ENCODE measurements around the gene DHRS9. TPM values are rescaled to one million over a fixed set of nuclear protein-coding genes. Genes with fewer than 3 reads are reported as not detected.

The DHRS9 gene
- total RNA-seq, 1 donor from 2014 or later = 2.3 TPM

- Mint-ChIP-seq H3K27ac (no peak overlapping the region), H3K36me3 (ENCODE audit: low read depth) (no peaks in the 10 kb centered on the region), H3K9me3 (peaks cover 3% of the 10 kb centered on the region), H3K27me3 (ENCODE audit: insufficient read depth) (no peaks in the 10 kb centered on the region), H3K4me1 (ENCODE audit: low read depth) (peaks cover 12% of the 10 kb centered on the region), H3K4me3 (no peak overlapping the region)
- no peak for DNase-seq (ENCODE audit: low spot score)
- intact Hi-C loops (cut with micrococcal nuclease) = no loop called here
Measured at GRCh38 chr2:169091256-169091655, 21.9 kb downstream of the DHRS9 start.

- H3K36me3 Mint-ChIP-seq (ENCODE audit: low read depth) = no peaks in the 10 kb centered on the region
- H3K27me3 Mint-ChIP-seq (ENCODE audit: insufficient read depth) = no peaks in the 10 kb centered on the region
- no peak overlapping the region for H3K4me3 Mint-ChIP-seq
- no peak overlapping the region for H3K27ac Mint-ChIP-seq
- intact Hi-C loops (cut with micrococcal nuclease) = no loop called here
- H3K9me3 Mint-ChIP-seq = no peaks in the 10 kb centered on the region
- no peak for DNase-seq (ENCODE audit: low spot score)
- peaks cover 16% of the 10 kb centered on the region for H3K4me1 Mint-ChIP-seq (ENCODE audit: low read depth)
Measured at GRCh38 chr2:169091761-169092519, 22.6 kb downstream of the DHRS9 start.

- Mint-ChIP-seq H3K9me3 (no peaks in the 10 kb centered on the region), H3K4me1 (ENCODE audit: low read depth) (peaks cover 16% of the 10 kb centered on the region), H3K27ac (no peak overlapping the region), H3K4me3 (no peak overlapping the region), H3K27me3 (ENCODE audit: insufficient read depth) (peaks cover 6% of the 10 kb centered on the region), H3K36me3 (ENCODE audit: low read depth) (no peaks in the 10 kb centered on the region)
- no peak for DNase-seq (ENCODE audit: low spot score)
- intact Hi-C loops (cut with micrococcal nuclease) = no loop called here
Measured at GRCh38 chr2:169093535-169093934, 24.2 kb downstream of the DHRS9 start.

- H3K36me3 Mint-ChIP-seq (ENCODE audit: low read depth) = no peaks in the 10 kb centered on the region
- no peak for DNase-seq (ENCODE audit: low spot score)
- intact Hi-C loops (cut with micrococcal nuclease) = loop anchor here (2.0 kb wide), 1 partner anchor 22 kb away; no protein-coding TSS in a partner anchor
- H3K27ac Mint-ChIP-seq = no peak overlapping the region
- H3K9me3 Mint-ChIP-seq = no peaks in the 10 kb centered on the region
- no peak overlapping the region for H3K4me3 Mint-ChIP-seq
- peaks cover 16% of the 10 kb centered on the region for H3K4me1 Mint-ChIP-seq (ENCODE audit: low read depth)
- H3K27me3 Mint-ChIP-seq (ENCODE audit: insufficient read depth) = peaks cover 7% of the 10 kb centered on the region
Measured at GRCh38 chr2:169094676-169095075, 25.3 kb downstream of the DHRS9 start.

GRCh38 chr2:169095621-169096105, 26.3 kb downstream of the DHRS9 start:
- DNase-seq (ENCODE audit: low spot score) = no peak
- Mint-ChIP-seq H3K9me3 (no peaks in the 10 kb centered on the region), H3K4me3 (peak overlapping the region; percentile 4), H3K4me1 (ENCODE audit: low read depth) (peaks cover 16% of the 10 kb centered on the region), H3K36me3 (ENCODE audit: low read depth) (no peaks in the 10 kb centered on the region), H3K27me3 (ENCODE audit: insufficient read depth) (peaks cover 7% of the 10 kb centered on the region), H3K27ac (no peak overlapping the region)
- intact Hi-C loops (cut with micrococcal nuclease) = loop anchor here (2.0 kb wide), 1 partner anchor 23 kb away; no protein-coding TSS in a partner anchor

- Mint-ChIP-seq H3K27ac (no peak overlapping the region), H3K4me1 (ENCODE audit: low read depth) (peaks cover 67% of the 10 kb centered on the region), H3K27me3 (ENCODE audit: insufficient read depth) (peaks cover 2% of the 10 kb centered on the region), H3K9me3 (no peaks in the 10 kb centered on the region), H3K36me3 (ENCODE audit: low read depth) (peaks cover 10% of the 10 kb centered on the region), H3K4me3 (no peak overlapping the region)
- no peak for DNase-seq (ENCODE audit: low spot score)
- intact Hi-C loops (cut with micrococcal nuclease) = loop anchor here (5.0 kb wide), 4 partner anchors 33 to 717 kb away; partner anchors contain the start of genes LRP2 and METTL5
Measured at GRCh38 chr2:169104848-169105247, 35.5 kb downstream of the DHRS9 start.

- intact Hi-C loops (cut with micrococcal nuclease) = loop anchor here (5.0 kb wide), 4 partner anchors 33 to 717 kb away; partner anchors contain the start of genes LRP2 and METTL5
- peak overlapping the region; percentile 15 for H3K4me3 Mint-ChIP-seq
- H3K36me3 Mint-ChIP-seq (ENCODE audit: low read depth) = peaks cover 10% of the 10 kb centered on the region
- peaks cover 69% of the 10 kb centered on the region for H3K4me1 Mint-ChIP-seq (ENCODE audit: low read depth)
- no peaks in the 10 kb centered on the region for H3K9me3 Mint-ChIP-seq
- no peak overlapping the region for H3K27ac Mint-ChIP-seq
- DNase-seq (ENCODE audit: low spot score) = no peak
- peaks cover 2% of the 10 kb centered on the region for H3K27me3 Mint-ChIP-seq (ENCODE audit: insufficient read depth)
Measured at GRCh38 chr2:169105476-169105875, 36.1 kb downstream of the DHRS9 start.

GRCh38 chr2:169106134-169106533, 36.8 kb downstream of the DHRS9 start:
- Mint-ChIP-seq H3K4me1 (ENCODE audit: low read depth) (peaks cover 69% of the 10 kb centered on the region), H3K4me3 (peak overlapping the region; percentile 23), H3K27me3 (ENCODE audit: insufficient read depth) (peaks cover 2% of the 10 kb centered on the region), H3K9me3 (no peaks in the 10 kb centered on the region), H3K27ac (peak overlapping the region; percentile 27), H3K36me3 (ENCODE audit: low read depth) (peaks cover 10% of the 10 kb centered on the region)
- no peak for DNase-seq (ENCODE audit: low spot score)
- intact Hi-C loops (cut with micrococcal nuclease) = loop anchor here (5.0 kb wide), 4 partner anchors 34 to 716 kb away; partner anchors contain the start of genes LRP2 and METTL5

GRCh38 chr2:169106563-169107545, 37.5 kb downstream of the DHRS9 start:
- Mint-ChIP-seq H3K9me3 (no peaks in the 10 kb centered on the region), H3K27me3 (ENCODE audit: insufficient read depth) (no peaks in the 10 kb centered on the region), H3K4me3 (peak overlapping the region; percentile 23), H3K27ac (peak overlapping the region; percentile 27), H3K4me1 (ENCODE audit: low read depth) (peaks cover 69% of the 10 kb centered on the region), H3K36me3 (ENCODE audit: low read depth) (peaks cover 10% of the 10 kb centered on the region)
- intact Hi-C loops (cut with micrococcal nuclease) = loop anchor here (5.0 kb wide), 4 partner anchors 35 to 715 kb away; partner anchors contain the start of genes LRP2 and METTL5
- no peak for DNase-seq (ENCODE audit: low spot score)

- DNase-seq (ENCODE audit: low spot score) = peak; percentile 42
- Mint-ChIP-seq H3K9me3 (no peaks in the 10 kb centered on the region), H3K27me3 (ENCODE audit: insufficient read depth) (no peaks in the 10 kb centered on the region), H3K4me1 (ENCODE audit: low read depth) (peaks cover 69% of the 10 kb centered on the region), H3K36me3 (ENCODE audit: low read depth) (peaks cover 10% of the 10 kb centered on the region), H3K4me3 (peak overlapping the region; percentile 37), H3K27ac (peak overlapping the region; percentile 8)
- intact Hi-C loops (cut with micrococcal nuclease) = loop anchor here (5.0 kb wide), 4 partner anchors 35 to 715 kb away; partner anchors contain the start of genes LRP2 and METTL5
Measured at GRCh38 chr2:169107645-169108044, 38.3 kb downstream of the DHRS9 start.

- peaks cover 66% of the 10 kb centered on the region for H3K4me1 Mint-ChIP-seq (ENCODE audit: low read depth)
- H3K27ac Mint-ChIP-seq = peak overlapping the region; percentile 7
- no peaks in the 10 kb centered on the region for H3K9me3 Mint-ChIP-seq
- H3K36me3 Mint-ChIP-seq (ENCODE audit: low read depth) = peaks cover 9% of the 10 kb centered on the region
- intact Hi-C loops (cut with micrococcal nuclease) = loop anchor here (5.0 kb wide), 4 partner anchors 36 to 714 kb away; partner anchors contain the start of genes LRP2 and METTL5
- no peak overlapping the region for H3K4me3 Mint-ChIP-seq
- no peak for DNase-seq (ENCODE audit: low spot score)
- no peaks in the 10 kb centered on the region for H3K27me3 Mint-ChIP-seq (ENCODE audit: insufficient read depth)
Measured at GRCh38 chr2:169108099-169108884, 38.9 kb downstream of the DHRS9 start.
